Fibroblast of pulmonary artery (primary cell): ENCODE results near the gene NPL.
A peak's percentile ranks its signal among the peaks of the same experiment; 100 is the strongest.

Experiments
- DNase-seq: peaks from one replicate; pipeline ENCODE4 v3.0.0-alpha.2; 2010; ENCODE audit warnings: low read depth
- H3K4me3 ChIP-seq: replicated peaks from 2 replicates; pipeline ENCODE4 v1.5.1; 2011; ENCODE audit warnings: low read depth, mild to moderate bottlenecking, control low read depth, low read length, moderate library complexity
- CTCF ChIP-seq: IDR thresholded peaks from 2 replicates; pipeline ENCODE4 v1.5.1; 2011; ENCODE audit warnings: mild to moderate bottlenecking, control low read depth, low read length, inconsistent platforms; ENCODE audit errors: missing control alignments

NPL gene

GRCh38 chr1:182789138-182790076 lies at the start of gene NPL:
TSS of gene NPL (plus strand) at chr1:182789773. CDS start at chr1:182794372, 4,599 bp downstream.
- peak; percentile 81 for DNase-seq
- H3K4me3 ChIP-seq = peak within 1 kb of the TSS; percentile 66
- TF ChIP-seq CTCF = no peak

GRCh38 chr1:182740120-182740519 lies 49.5 kb upstream of the NPL start:
- DNase-seq = no peak
- no peak for TF ChIP-seq CTCF
- H3K4me3 ChIP-seq = no peak overlapping the region

- TF ChIP-seq CTCF = no peak
- DNase-seq = no peak
- no peak overlapping the region for H3K4me3 ChIP-seq
Measured at GRCh38 chr1:182742780-182743179, 46.8 kb upstream of the NPL start.

- no peak for DNase-seq
- no peak for TF ChIP-seq CTCF
- no peak overlapping the region for H3K4me3 ChIP-seq
Measured at GRCh38 chr1:182752077-182752988, 37.2 kb upstream of the NPL start.

- TF ChIP-seq CTCF = no peak
- no peak for DNase-seq
- H3K4me3 ChIP-seq = no peak overlapping the region
Measured at GRCh38 chr1:182754087-182754486, 35.5 kb upstream of the NPL start.

GRCh38 chr1:182754543-182755314 lies 34.8 kb upstream of the NPL start:
- no peak for TF ChIP-seq CTCF
- no peak overlapping the region for H3K4me3 ChIP-seq
- no peak for DNase-seq
